HUES64 (cell line): ENCODE measurements around the gene PFKL.

Source experiments
- H3K27ac ChIP-seq: 2 replicates; pipeline ENCODE4 v1.7.0; 2013; ENCODE audit warnings: low read depth, low read length, inconsistent platforms
- H3K27me3 ChIP-seq: 2 replicates; pipeline ENCODE4 v1.6.1; 2013; ENCODE audit warnings: mild to moderate bottlenecking, low read length; ENCODE audit not compliant: insufficient read depth
- H3K36me3 ChIP-seq: 2 replicates; pipeline ENCODE4 v1.6.1; 2013; ENCODE audit warnings: mild to moderate bottlenecking, low read length; ENCODE audit not compliant: insufficient read depth
- H3K4me1 ChIP-seq: 2 replicates; pipeline ENCODE4 v1.6.1; 2013; ENCODE audit warnings: mild to moderate bottlenecking, low read length, moderate library complexity; ENCODE audit not compliant: insufficient read depth
- H3K4me3 ChIP-seq: 2 replicates; pipeline ENCODE4 v1.5.1; 2013; ENCODE audit warnings: mild to moderate bottlenecking, low read length, moderate library complexity
- H3K9ac ChIP-seq: 2 replicates; pipeline ENCODE4 v1.6.1; 2013; ENCODE audit warnings: mild to moderate bottlenecking, low read depth, low read length
- H3K9me3 ChIP-seq: 2 replicates; pipeline ENCODE4 v1.6.1; 2013; ENCODE audit warnings: low read depth, low read length; ENCODE audit not compliant: insufficient read depth
- WGBS: fragments of 150-250, 120-280 bp; methylation state at CpG from one replicate; pipeline ENCODE4 v1.1.7; 2013; ENCODE audit warnings: missing lambda C conversion rate; 5-methylcytosine and 5-hydroxymethylcytosine counted together

The PFKL gene

GRCh38 chr21:44326272-44326647 lies 26.4 kb downstream of the PFKL start:
- Histone ChIP-seq H3K36me3 (peaks cover 33% of the 10 kb centered on the region), H3K27me3 (no peaks in the 10 kb centered on the region), H3K4me3 (no peak overlapping the region), H3K27ac (no peak overlapping the region), H3K9me3 (no peaks in the 10 kb centered on the region), H3K9ac (no peak overlapping the region), H3K4me1 (no peaks in the 10 kb centered on the region)
- WGBS = 91% methylated on average over 13 of the region's 13 CpGs

GRCh38 chr21:44326716-44327602 lies 27.1 kb downstream of the PFKL start:
- H3K4me3 ChIP-seq = no peak overlapping the region
- WGBS = 91% methylated on average over 26 of the region's 26 CpGs

GRCh38 chr21:44327603-44327974 lies 27.7 kb downstream of the PFKL start:
- Histone ChIP-seq H3K9me3 (no peaks in the 10 kb centered on the region), H3K27ac (no peak overlapping the region), H3K9ac (no peak overlapping the region), H3K4me3 (no peak overlapping the region), H3K36me3 (peaks cover 30% of the 10 kb centered on the region), H3K27me3 (no peaks in the 10 kb centered on the region), H3K4me1 (no peaks in the 10 kb centered on the region)
- 94% methylated on average over 11 of the region's 11 CpGs for WGBS

More at GRCh38 chr21:44326716-44327602, 27.1 kb downstream of the PFKL start:
- Histone ChIP-seq H3K9ac (no peak overlapping the region), H3K4me1 (no peaks in the 10 kb centered on the region), H3K27me3 (no peaks in the 10 kb centered on the region), H3K27ac (no peak overlapping the region), H3K9me3 (no peaks in the 10 kb centered on the region), H3K36me3 (peaks cover 33% of the 10 kb centered on the region)

GRCh38 chr21:44328242-44328895 lies 28.5 kb downstream of the PFKL start:
- WGBS = 94% methylated on average over 25 of the region's 25 CpGs
- Histone ChIP-seq H3K36me3 (peaks cover 29% of the 10 kb centered on the region), H3K27ac (no peak overlapping the region), H3K9ac (no peak overlapping the region), H3K27me3 (no peaks in the 10 kb centered on the region), H3K4me3 (no peak overlapping the region), H3K4me1 (no peaks in the 10 kb centered on the region), H3K9me3 (no peaks in the 10 kb centered on the region)

- H3K36me3 ChIP-seq = peaks cover 20% of the 10 kb centered on the region
- no peak overlapping the region for H3K9ac ChIP-seq
- H3K27ac ChIP-seq = no peak overlapping the region
- H3K27me3 ChIP-seq = no peaks in the 10 kb centered on the region
- no peaks in the 10 kb centered on the region for H3K9me3 ChIP-seq
- WGBS = 94% methylated on average over 26 of the region's 26 CpGs
- no peak overlapping the region for H3K4me3 ChIP-seq
- H3K4me1 ChIP-seq = no peaks in the 10 kb centered on the region
Measured at GRCh38 chr21:44329086-44329889, 29.4 kb downstream of the PFKL start.

- no peaks in the 10 kb centered on the region for H3K9me3 ChIP-seq
- no peak overlapping the region for H3K4me3 ChIP-seq
- H3K4me1 ChIP-seq = no peaks in the 10 kb centered on the region
- WGBS = 91% methylated on average over 44 of the region's 44 CpGs
- no peaks in the 10 kb centered on the region for H3K27me3 ChIP-seq
- peaks cover 12% of the 10 kb centered on the region for H3K36me3 ChIP-seq
- no peak overlapping the region for H3K9ac ChIP-seq
- no peak overlapping the region for H3K27ac ChIP-seq
Measured at GRCh38 chr21:44329971-44330681, 30.3 kb downstream of the PFKL start.

- H3K36me3 ChIP-seq = peaks cover 11% of the 10 kb centered on the region; the same call in 1 of the 2 replicates
- H3K9ac ChIP-seq = no peak overlapping the region
- no peaks in the 10 kb centered on the region for H3K4me1 ChIP-seq
- WGBS = 92% methylated on average over 18 of the region's 18 CpGs
- no peaks in the 10 kb centered on the region for H3K27me3 ChIP-seq
- H3K27ac ChIP-seq = no peak overlapping the region
- no peak overlapping the region for H3K4me3 ChIP-seq
- H3K9me3 ChIP-seq = no peaks in the 10 kb centered on the region
Measured at GRCh38 chr21:44330698-44331097, 30.8 kb downstream of the PFKL start.

- H3K4me3 ChIP-seq = no peak overlapping the region
- 92% methylated on average over 16 of the region's 16 CpGs for WGBS
Measured at GRCh38 chr21:44331209-44331608, 31.4 kb downstream of the PFKL start.

GRCh38 chr21:44331650-44332307 lies 31.9 kb downstream of the PFKL start:
- WGBS = 89% methylated on average over 20 of the region's 20 CpGs

More at GRCh38 chr21:44331209-44331608, 31.4 kb downstream of the PFKL start:
- Histone ChIP-seq H3K9ac (no peak overlapping the region), H3K9me3 (no peaks in the 10 kb centered on the region), H3K36me3 (peaks cover 9% of the 10 kb centered on the region), H3K27ac (no peak overlapping the region), H3K4me1 (no peaks in the 10 kb centered on the region), H3K27me3 (no peaks in the 10 kb centered on the region)

GRCh38 chr21:44332383-44332782 lies 32.5 kb downstream of the PFKL start:
- Histone ChIP-seq H3K36me3 (peaks cover 13% of the 10 kb centered on the region; the same call in 1 of the 2 replicates), H3K4me1 (no peaks in the 10 kb centered on the region), H3K4me3 (no peak overlapping the region), H3K9ac (no peak overlapping the region), H3K27me3 (no peaks in the 10 kb centered on the region), H3K27ac (no peak overlapping the region), H3K9me3 (no peaks in the 10 kb centered on the region)
- WGBS = 93% methylated on average over 17 of the region's 17 CpGs

More at GRCh38 chr21:44331650-44332307, 31.9 kb downstream of the PFKL start:
- no peak overlapping the region for H3K9ac ChIP-seq
- no peaks in the 10 kb centered on the region for H3K27me3 ChIP-seq
- H3K36me3 ChIP-seq = peaks cover 10% of the 10 kb centered on the region
- H3K4me1 ChIP-seq = no peaks in the 10 kb centered on the region
- H3K4me3 ChIP-seq = no peak overlapping the region
- H3K9me3 ChIP-seq = no peaks in the 10 kb centered on the region
- no peak overlapping the region for H3K27ac ChIP-seq
